Measurements from ENCODE around the gene MED8. TPM values are rescaled to one million over a fixed set of nuclear protein-coding genes. Genes with fewer than 3 reads are reported as not detected.
"Not testable (repeated sequence)": the region's sequence is repeated elsewhere in the genome, so short reads cannot be mapped to it uniquely, and the experiment has no call there.

The MED8 gene
- total and polyA plus RNA-seq, 4 experiments from 2014 or later = 34.0 to 42.3 (median 35.8) TPM

- Mint-ChIP-seq H3K4me1 (peaks cover 0 to 6% (median 0%) of the 10 kb centered on the region in 4 donors), H3K4me3 (no peak overlapping the region), H3K36me3 (peaks cover 43 to 67% of the 10 kb centered on the region in 2 donors), H3K27ac (peak overlapping the region in 2 of 7 donors; percentile 4 to 71), H3K9me3 (no peaks in the 10 kb centered on the region), H3K27me3 (no peaks in the 10 kb centered on the region)
- no peaks in the 10 kb centered on the region for H3K27me3 ChIP-seq (ENCODE audit: insufficient read depth, low read length)
- H3K4me1 ChIP-seq (ENCODE audit: insufficient read depth, low read length) = no peaks in the 10 kb centered on the region
- no peak for DNase-seq
- POLR2A ChIA-PET (ENCODE audit: partially characterized antibody) = interaction anchor here (0.6 kb wide), 1 partner anchor 8 kb away, joined by 3 read pairs; no protein-coding TSS in a partner anchor
- no peaks in the 10 kb centered on the region for H3K9me3 ChIP-seq (ENCODE audit: control insufficient read depth in 1 of 2, low read length in 2 of 2)
- no peak overlapping the region for H3K27ac ChIP-seq (ENCODE audit: low read depth, low read length)
- no peak overlapping the region for H3K4me3 ChIP-seq (ENCODE audit: low read length in 2 of 2)
- intact Hi-C loops (cut with micrococcal nuclease) = no loop called here
- H3K36me3 ChIP-seq (ENCODE audit: insufficient read depth, low read length) = peaks cover 81% of the 10 kb centered on the region
- CTCF ChIA-PET (ENCODE audit: partially characterized antibody) = no interaction called here
Observed at GRCh38 chr1:43421396-43421795, 31.8 kb upstream of the MED8 start.

DNA sequence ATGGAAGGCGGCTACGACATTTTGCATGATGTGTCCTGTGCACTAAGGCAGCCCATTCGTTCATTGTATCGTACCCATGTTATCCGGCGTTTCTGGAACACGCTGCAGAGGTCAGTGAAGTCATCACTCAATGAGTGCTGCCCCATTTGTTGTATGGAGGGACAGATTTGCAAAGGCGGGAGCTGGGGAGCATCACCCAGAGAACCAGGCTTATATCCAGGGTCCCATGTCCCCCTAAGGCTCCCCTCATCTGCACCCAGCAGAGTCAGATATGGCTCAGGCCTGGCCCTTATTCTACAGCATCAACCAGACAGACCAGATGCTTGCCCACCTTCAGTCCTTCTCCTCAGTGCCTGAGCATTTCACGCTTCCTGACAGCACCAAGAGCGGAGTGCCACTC, 31.3 kb upstream of the MED8 start:
- ChIA-PET CTCF (ENCODE audit: partially characterized antibody) (no interaction called here), POLR2A (ENCODE audit: partially characterized antibody) (no interaction called here)
- no peak for DNase-seq
- intact Hi-C loops (cut with micrococcal nuclease) = no loop called here
- no peak overlapping the region for H3K4me3 ChIP-seq (ENCODE audit: low read length in 2 of 2)
- H3K36me3 ChIP-seq (ENCODE audit: insufficient read depth, low read length) = peaks cover 81% of the 10 kb centered on the region
- Mint-ChIP-seq H3K27ac (peak overlapping the region in 1 of 7 donors; percentile 71), H3K36me3 (peaks cover 43 to 63% of the 10 kb centered on the region in 2 donors), H3K4me1 (peaks cover 0 to 6% (median 0%) of the 10 kb centered on the region in 4 donors), H3K9me3 (no peaks in the 10 kb centered on the region), H3K4me3 (no peak overlapping the region), H3K27me3 (no peaks in the 10 kb centered on the region)
- no peaks in the 10 kb centered on the region for H3K9me3 ChIP-seq (ENCODE audit: control insufficient read depth in 1 of 2, low read length in 2 of 2)
- H3K27ac ChIP-seq (ENCODE audit: low read depth, low read length) = no peak overlapping the region
- H3K4me1 ChIP-seq (ENCODE audit: insufficient read depth, low read length) = no peaks in the 10 kb centered on the region
- no peaks in the 10 kb centered on the region for H3K27me3 ChIP-seq (ENCODE audit: insufficient read depth, low read length)

DNA sequence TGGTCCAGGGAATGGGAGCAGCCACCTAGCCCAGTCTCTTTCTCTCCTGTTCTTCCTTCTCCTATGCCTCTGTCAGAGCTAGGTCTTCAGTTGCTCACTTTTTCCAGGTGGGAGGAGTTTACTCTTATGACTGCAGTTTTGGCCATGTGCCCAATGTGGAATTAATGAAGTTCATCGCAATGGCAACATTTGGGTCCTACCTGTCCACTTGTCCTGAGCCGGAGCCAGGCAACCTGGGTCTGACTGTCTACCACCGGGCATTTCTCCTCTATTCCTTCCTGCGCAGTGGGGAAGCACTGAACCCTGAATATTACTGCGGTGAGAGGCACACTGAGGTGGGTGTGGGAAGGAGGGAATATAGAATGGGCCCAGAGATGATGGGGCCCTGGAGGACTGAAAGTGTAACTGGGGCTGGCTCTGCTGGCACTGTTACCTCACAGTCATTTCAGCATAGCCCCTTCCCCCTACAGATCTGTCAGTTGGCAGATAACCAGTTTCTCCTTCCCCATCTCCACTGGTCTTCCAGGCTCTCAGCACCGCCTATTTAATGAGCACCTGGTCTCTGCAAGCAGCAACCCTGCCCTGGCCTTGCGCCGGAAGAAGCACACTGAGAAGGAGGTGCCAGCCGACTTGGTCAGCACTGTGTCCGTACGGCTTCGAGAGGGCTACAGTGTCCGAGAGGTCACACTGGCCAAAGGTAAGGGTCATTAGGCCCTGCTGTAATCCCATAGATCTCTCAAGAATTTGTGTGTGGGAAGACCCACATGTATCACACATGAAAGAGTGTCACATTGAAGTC, 30.2 kb upstream of the MED8 start:
- Histone ChIP-seq H3K27ac (ENCODE audit: low read depth, low read length) (no peak overlapping the region), H3K36me3 (ENCODE audit: insufficient read depth, low read length) (peaks cover 74% of the 10 kb centered on the region), H3K4me3 (ENCODE audit: low read length in 2 of 2) (no peak overlapping the region), H3K4me1 (ENCODE audit: insufficient read depth, low read length) (no peaks in the 10 kb centered on the region), H3K27me3 (ENCODE audit: insufficient read depth, low read length) (no peaks in the 10 kb centered on the region), H3K9me3 (ENCODE audit: control insufficient read depth in 1 of 2, low read length in 2 of 2) (no peaks in the 10 kb centered on the region)
- intact Hi-C loops (cut with micrococcal nuclease) = no loop called here
- peak overlapping the region in 3 of 7 donors; percentile 22 to 47 (median 25) for H3K27ac Mint-ChIP-seq
- H3K4me1 Mint-ChIP-seq = peaks cover 0 to 6% (median under 1%) of the 10 kb centered on the region in 4 donors
- peaks cover 41 to 56% of the 10 kb centered on the region in 2 donors for H3K36me3 Mint-ChIP-seq
- H3K9me3 Mint-ChIP-seq = no peaks in the 10 kb centered on the region
- POLR2A ChIA-PET (ENCODE audit: partially characterized antibody) = no interaction called here
- H3K27me3 Mint-ChIP-seq = no peaks in the 10 kb centered on the region
- DNase-seq = no peak
- CTCF ChIA-PET (ENCODE audit: partially characterized antibody) = no interaction called here
- no peak overlapping the region for H3K4me3 Mint-ChIP-seq

DNA sequence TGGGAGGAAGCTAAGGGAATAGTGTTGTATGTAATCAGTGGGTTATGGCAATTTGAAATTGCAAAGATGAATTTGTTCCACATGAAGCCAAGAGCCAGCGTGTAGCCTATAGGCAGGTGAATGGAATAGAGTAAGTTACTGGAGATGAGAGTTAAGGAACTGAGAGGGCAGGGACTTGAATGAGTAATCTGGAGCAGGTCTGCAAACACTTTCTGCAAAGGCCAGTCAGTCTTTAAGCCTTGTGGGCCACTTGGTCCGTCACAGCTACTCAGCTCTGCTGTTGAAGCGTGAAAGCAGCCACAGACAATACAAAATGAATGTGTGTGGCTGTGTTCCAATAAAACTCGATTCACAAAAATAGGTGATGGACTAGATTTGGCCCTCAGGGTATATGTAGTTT, 29.3 kb upstream of the MED8 start:
- Mint-ChIP-seq H3K27ac (no peak overlapping the region), H3K4me1 (peaks cover 0 to 7% (median 4%) of the 10 kb centered on the region in 4 donors), H3K4me3 (no peak overlapping the region), H3K9me3 (no peaks in the 10 kb centered on the region), H3K36me3 (peaks cover 36 to 50% of the 10 kb centered on the region in 2 donors), H3K27me3 (no peaks in the 10 kb centered on the region)
- H3K4me1 ChIP-seq (ENCODE audit: insufficient read depth, low read length) = no peaks in the 10 kb centered on the region
- CTCF ChIA-PET (ENCODE audit: partially characterized antibody) = interaction anchor here (1.3 to 1.5 kb wide), 2 partner anchors 189 to 192 kb away, joined by 3 to 5 read pairs; no protein-coding TSS in a partner anchor
- H3K27ac ChIP-seq (ENCODE audit: low read depth, low read length) = no peak overlapping the region
- H3K27me3 ChIP-seq (ENCODE audit: insufficient read depth, low read length) = no peaks in the 10 kb centered on the region
- H3K4me3 ChIP-seq (ENCODE audit: low read length in 2 of 2) = no peak overlapping the region
- POLR2A ChIA-PET (ENCODE audit: partially characterized antibody) = no interaction called here
- intact Hi-C loops (cut with micrococcal nuclease) = no loop called here
- peaks cover 65% of the 10 kb centered on the region for H3K36me3 ChIP-seq (ENCODE audit: insufficient read depth, low read length)
- DNase-seq = no peak
- H3K9me3 ChIP-seq (ENCODE audit: control insufficient read depth in 1 of 2, low read length in 2 of 2) = no peaks in the 10 kb centered on the region

- H3K27me3 Mint-ChIP-seq = no peaks in the 10 kb centered on the region
- ChIA-PET CTCF (ENCODE audit: partially characterized antibody) (interaction anchor here (2.7 to 6.9 kb wide), 2 partner anchors 11 to 187 kb away, joined by 7 to 218 read pairs; no protein-coding TSS in a partner anchor), POLR2A (ENCODE audit: partially characterized antibody) (interaction anchor here (2.7 kb wide), 1 partner anchor 26 kb away, joined by 10 read pairs; the partner anchor contains the start of genes MED8 and SZT2)
- no peak for DNase-seq
- Histone ChIP-seq H3K36me3 (ENCODE audit: insufficient read depth, low read length) (peaks cover 52% of the 10 kb centered on the region), H3K27me3 (ENCODE audit: insufficient read depth, low read length) (no peaks in the 10 kb centered on the region), H3K4me3 (ENCODE audit: low read length in 2 of 2) (no peak overlapping the region), H3K9me3 (ENCODE audit: control insufficient read depth in 1 of 2, low read length in 2 of 2) (no peaks in the 10 kb centered on the region), H3K27ac (ENCODE audit: low read depth, low read length) (no peak overlapping the region), H3K4me1 (ENCODE audit: insufficient read depth, low read length) (no peaks in the 10 kb centered on the region)
- H3K27ac Mint-ChIP-seq = no peak overlapping the region
- no peaks in the 10 kb centered on the region for H3K9me3 Mint-ChIP-seq
- H3K4me3 Mint-ChIP-seq = no peak overlapping the region
- peaks cover 0 to 6% (median 5%) of the 10 kb centered on the region in 4 donors for H3K4me1 Mint-ChIP-seq
- peaks cover 25 to 30% of the 10 kb centered on the region in 2 donors for H3K36me3 Mint-ChIP-seq
- intact Hi-C loops (cut with micrococcal nuclease) = loop anchor here (2.0 kb wide), 1 partner anchor 503 kb away; no protein-coding TSS in a partner anchor
Observed at GRCh38 chr1:43415901-43416300, 26.3 kb upstream of the MED8 start.

DNA sequence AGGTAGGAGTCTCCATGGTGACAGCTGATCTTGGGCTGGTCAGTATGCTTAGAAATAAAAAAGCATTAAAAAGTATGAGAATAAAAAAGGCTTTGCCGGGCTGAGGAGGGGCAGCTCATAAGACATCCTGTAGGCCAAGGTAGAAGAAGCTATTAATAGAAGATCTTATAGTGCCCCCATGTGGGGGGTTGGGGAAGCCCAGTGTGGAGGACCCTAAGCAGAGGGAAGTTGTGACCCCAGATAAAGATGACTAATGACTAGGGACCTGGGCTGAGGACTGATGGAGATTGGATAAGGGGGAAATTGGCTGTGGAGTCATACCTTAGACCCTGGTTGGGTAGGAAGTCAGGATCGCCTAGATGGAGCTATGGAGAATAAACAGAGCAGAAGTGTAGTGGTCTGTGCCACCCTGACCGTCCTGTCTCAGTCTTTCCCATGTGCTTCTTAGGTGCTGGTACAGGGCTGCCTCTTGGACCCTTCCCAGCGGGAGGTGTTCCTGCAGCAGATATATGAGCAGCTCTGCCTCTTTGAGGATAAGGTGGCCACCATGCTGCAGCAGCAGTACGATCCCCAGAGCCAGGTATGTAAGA, 25.1 kb upstream of the MED8 start:
- peaks cover 0 to 6% (median 5%) of the 10 kb centered on the region in 4 donors for H3K4me1 Mint-ChIP-seq
- peak overlapping the region in 4 of 7 donors; percentile 4 to 87 (median 68) for H3K27ac Mint-ChIP-seq
- Histone ChIP-seq H3K27me3 (ENCODE audit: insufficient read depth, low read length) (no peaks in the 10 kb centered on the region), H3K27ac (ENCODE audit: low read depth, low read length) (no peak overlapping the region), H3K36me3 (ENCODE audit: insufficient read depth, low read length) (peaks cover 40% of the 10 kb centered on the region), H3K4me1 (ENCODE audit: insufficient read depth, low read length) (no peaks in the 10 kb centered on the region), H3K9me3 (ENCODE audit: control insufficient read depth in 1 of 2, low read length in 2 of 2) (no peaks in the 10 kb centered on the region), H3K4me3 (ENCODE audit: low read length in 2 of 2) (no peak overlapping the region)
- peak; percentile 58 to 68 (median 67) for DNase-seq
- peaks cover 24 to 27% of the 10 kb centered on the region in 2 donors for H3K36me3 Mint-ChIP-seq
- H3K27me3 Mint-ChIP-seq = no peaks in the 10 kb centered on the region
- ChIA-PET POLR2A (ENCODE audit: partially characterized antibody) (interaction anchor here (0.8 to 2.7 kb wide), 6 partner anchors 11 to 191 kb away, joined by 3 to 10 read pairs (median 4); partner anchors contain the start of genes MED8 and SZT2), CTCF (ENCODE audit: partially characterized antibody) (interaction anchor here (0.6 to 6.9 kb wide), 22 partner anchors 8 to 502 kb away, joined by 3 to 218 read pairs (median 4); partner anchors contain the start of genes CDC20, HYI, MED8 and SZT2)
- intact Hi-C loops (cut with micrococcal nuclease) = loop anchor here (2.0 kb wide), 1 partner anchor 502 kb away; no protein-coding TSS in a partner anchor
- H3K9me3 Mint-ChIP-seq = no peaks in the 10 kb centered on the region
- no peak overlapping the region for H3K4me3 Mint-ChIP-seq

- ChIA-PET POLR2A (ENCODE audit: partially characterized antibody) (interaction anchor here (1.6 to 2.7 kb wide), 3 partner anchors 24 to 189 kb away, joined by 4 to 10 read pairs (median 10); partner anchors contain the start of genes MED8 and SZT2), CTCF (ENCODE audit: partially characterized antibody) (interaction anchor here (1.1 to 6.9 kb wide), 3 partner anchors 14 to 185 kb away, joined by 3 to 218 read pairs (median 7); no protein-coding TSS in a partner anchor)
- H3K4me1 Mint-ChIP-seq; H3K4me3 Mint-ChIP-seq; H3K27ac ChIP-seq (ENCODE audit: low read depth, low read length); H3K27me3 Mint-ChIP-seq; H3K9me3 Mint-ChIP-seq; H3K27me3 ChIP-seq (ENCODE audit: insufficient read depth, low read length); H3K9me3 ChIP-seq (ENCODE audit: control insufficient read depth in 1 of 2, low read length in 2 of 2); intact Hi-C loops (cut with micrococcal nuclease); DNase-seq; H3K4me1 ChIP-seq (ENCODE audit: insufficient read depth, low read length); H3K4me3 ChIP-seq (ENCODE audit: low read length in 2 of 2): not testable (repeated sequence)
- H3K36me3 Mint-ChIP-seq = peaks cover 29 to 32% of the 10 kb centered on the region in 2 donors
- peaks cover 37% of the 10 kb centered on the region for H3K36me3 ChIP-seq (ENCODE audit: insufficient read depth, low read length)
- H3K27ac Mint-ChIP-seq = peak overlapping the region in 3 of 7 donors; percentile 11 to 48 (median 39)
Observed at GRCh38 chr1:43413426-43413825, 23.8 kb upstream of the MED8 start.

All from CD4-positive, alpha-beta memory T cell (primary cell).